CD14-positive monocyte (primary cell): ENCODE measurements around the gene MITF. TPM values are rescaled to one million over a fixed set of nuclear protein-coding genes. Genes with fewer than 3 reads are reported as not detected.

Experiments used
- DNase-seq, 3 donors: peaks; one replicate each; pipeline ENCODE4 v3.0.0-alpha.2; 2011 to 2022
- H2AFZ ChIP-seq: 2 replicates; pipeline ENCODE4 v1.6.0; 2012; ENCODE audit warnings: mild to moderate bottlenecking, low read depth, low read length, inconsistent platforms; ENCODE audit not compliant: insufficient read depth, poor library complexity, severe bottlenecking
- H3K27ac ChIP-seq, 2 donors: 1 replicate in 1 of 2; 2 replicates in 1 of 2; pipeline ENCODE4 v1.5.1; 2012 to 2013; ENCODE audit warnings: low read length in 2 of 2, control low read depth in 1 of 2, inconsistent platforms in 1 of 2, low read depth in 1 of 2, mild to moderate bottlenecking in 1 of 2
- H3K27me3 ChIP-seq, 2 donors: one replicate each; pipeline versions ENCODE4 v1.6.0 to v1.6.1; 2011 to 2013; ENCODE audit warnings: low read length in 2 of 2; ENCODE audit not compliant: control insufficient read depth in 2 of 2, insufficient read depth in 2 of 2
- H3K36me3 ChIP-seq, 2 donors: replicated peaks in 1 of 2; 1 replicate in 1 of 2; 2 replicates in 1 of 2; pipeline versions ENCODE4 v1.5.1 to v1.6.1; 2012 to 2013; ENCODE audit warnings: low read length in 2 of 2, control low read depth in 1 of 2, inconsistent platforms in 1 of 2, mild to moderate bottlenecking in 1 of 2; ENCODE audit not compliant: insufficient read depth in 2 of 2, control insufficient read depth in 1 of 2
- H3K4me1 ChIP-seq, 2 donors: 1 replicate in 1 of 2; 2 replicates in 1 of 2; pipeline versions ENCODE4 v1.5.1 to v1.6.1; 2012 to 2013; ENCODE audit warnings: low read length in 2 of 2, control low read depth in 1 of 2, inconsistent platforms in 1 of 2, mild to moderate bottlenecking in 1 of 2, moderate library complexity in 1 of 2; ENCODE audit not compliant: insufficient read depth in 2 of 2, control insufficient read depth in 1 of 2
- H3K4me2 ChIP-seq: replicated peaks from 2 replicates; pipeline ENCODE3; 2012; ENCODE audit warnings: low read length, moderate library complexity, mild to moderate bottlenecking; ENCODE audit not compliant: poor library complexity, severe bottlenecking; ENCODE audit errors: extremely low read depth
- H3K4me3 ChIP-seq, 3 experiments: fragments of 200-600 bp in 1 of 3; sonication (generic) in 1 of 3; replicated peaks in 1 of 3; 1 replicate in 2 of 3; 2 replicates in 1 of 3; pipeline ENCODE4 v1.5.1; 2011 to 2013; ENCODE audit warnings: low read length in 3 of 3, mild to moderate bottlenecking in 3 of 3, control low read depth in 2 of 3, low read depth in 2 of 3, inconsistent platforms in 1 of 3, moderate library complexity in 1 of 3
- H3K79me2 ChIP-seq: 2 replicates; pipeline ENCODE4 v1.6.0; 2012; ENCODE audit warnings: mild to moderate bottlenecking, control low read depth, inconsistent platforms, low read length, moderate library complexity; ENCODE audit not compliant: insufficient read depth
- H3K9ac ChIP-seq: 2 replicates; pipeline ENCODE4 v1.6.0; 2017; ENCODE audit warnings: low read length, mild to moderate bottlenecking; ENCODE audit not compliant: insufficient read depth, poor library complexity, severe bottlenecking
- H3K9me3 ChIP-seq, 2 donors: replicated peaks in 1 of 2; 1 replicate in 1 of 2; 2 replicates in 1 of 2; pipeline versions ENCODE4 v1.5.1 to v1.6.1; 2012 to 2013; ENCODE audit warnings: low read length in 2 of 2, control low read depth in 1 of 2; ENCODE audit not compliant: control insufficient read depth in 1 of 2, insufficient read depth in 1 of 2
- H4K20me1 ChIP-seq: 2 replicates; pipeline ENCODE4 v1.6.0; 2012; ENCODE audit warnings: mild to moderate bottlenecking, low read length, control low read depth, moderate library complexity; ENCODE audit not compliant: insufficient read depth
- H3K27ac Mint-ChIP-seq, 7 donors: one replicate each; pipeline ENCODE4 v1.8.0; 2020; ENCODE audit warnings: mild to moderate bottlenecking in 7 of 7, mixed read lengths in 7 of 7, moderate library complexity in 6 of 7, inconsistent platforms in 2 of 7
- H3K27me3 Mint-ChIP-seq, 3 donors: one replicate each; pipeline ENCODE4 v1.8.0; 2021 to 2022; ENCODE audit warnings: low read depth in 3 of 3, mild to moderate bottlenecking in 3 of 3, mixed read lengths in 3 of 3, moderate library complexity in 3 of 3, inconsistent platforms in 1 of 3
- H3K36me3 Mint-ChIP-seq, 2 donors: one replicate each; pipeline ENCODE4 v1.8.0; 2020; ENCODE audit warnings: mixed read lengths in 2 of 2, inconsistent platforms in 1 of 2, mild to moderate bottlenecking in 1 of 2
- H3K4me1 Mint-ChIP-seq: one replicate; pipeline ENCODE4 v1.8.0; 2020; ENCODE audit warnings: mild to moderate bottlenecking, mixed read lengths
- H3K4me3 Mint-ChIP-seq, 2 donors: one replicate each; pipeline ENCODE4 v1.8.0; 2020; ENCODE audit warnings: mild to moderate bottlenecking in 2 of 2, mixed read lengths in 2 of 2, moderate library complexity in 1 of 2
- H3K9me3 Mint-ChIP-seq, 7 donors: one replicate each; pipeline ENCODE4 v1.8.0; 2020 to 2022; ENCODE audit warnings: mixed read lengths in 7 of 7, mild to moderate bottlenecking in 6 of 7, moderate library complexity in 6 of 7, inconsistent platforms in 2 of 7
- WGBS: methylation state at CpG from one replicate; pipeline ENCODE4 v1.1.5; 2013; ENCODE audit warnings: missing lambda C conversion rate; ENCODE audit not compliant: insufficient coverage; 5-methylcytosine and 5-hydroxymethylcytosine counted together
- intact Hi-C, 2 donors: fragments of 100-400 bp; cut with micrococcal nuclease; formaldehyde crosslinking; loops; one replicate each; pipeline versions ENCODE4 v1.15.0 to v1.15.1; 2023
- polyA plus RNA-seq, 3 donors: library from polyadenylated mRNA; depleted of rRNA in 1 of 3; unstranded in 2 of 3; stranded (reverse) in 1 of 3; fragments of 300-500 nt in 2 of 3; fragments of >200 nt in 1 of 3; fragmentation: Illumina TruSeq in 2 of 3; gene quantifications; 1 replicate in 2 of 3; 2 replicates in 1 of 3; pipeline ENCODE4 v1.2.3, GENCODE V29; 2012 to 2021
- TF ChIP-seq, protein P1 (sequence below): fragments of 200-600 bp; IDR thresholded peaks from one replicate; pipeline ENCODE4 v1.8.0; 2022; ENCODE audit warnings: antibody characterized with exemption, mild to moderate bottlenecking

MITF gene
- polyA plus RNA-seq, 3 donors = 7.0 to 15.1 (median 12.1) TPM

- TF ChIP-seq, protein P1, sequence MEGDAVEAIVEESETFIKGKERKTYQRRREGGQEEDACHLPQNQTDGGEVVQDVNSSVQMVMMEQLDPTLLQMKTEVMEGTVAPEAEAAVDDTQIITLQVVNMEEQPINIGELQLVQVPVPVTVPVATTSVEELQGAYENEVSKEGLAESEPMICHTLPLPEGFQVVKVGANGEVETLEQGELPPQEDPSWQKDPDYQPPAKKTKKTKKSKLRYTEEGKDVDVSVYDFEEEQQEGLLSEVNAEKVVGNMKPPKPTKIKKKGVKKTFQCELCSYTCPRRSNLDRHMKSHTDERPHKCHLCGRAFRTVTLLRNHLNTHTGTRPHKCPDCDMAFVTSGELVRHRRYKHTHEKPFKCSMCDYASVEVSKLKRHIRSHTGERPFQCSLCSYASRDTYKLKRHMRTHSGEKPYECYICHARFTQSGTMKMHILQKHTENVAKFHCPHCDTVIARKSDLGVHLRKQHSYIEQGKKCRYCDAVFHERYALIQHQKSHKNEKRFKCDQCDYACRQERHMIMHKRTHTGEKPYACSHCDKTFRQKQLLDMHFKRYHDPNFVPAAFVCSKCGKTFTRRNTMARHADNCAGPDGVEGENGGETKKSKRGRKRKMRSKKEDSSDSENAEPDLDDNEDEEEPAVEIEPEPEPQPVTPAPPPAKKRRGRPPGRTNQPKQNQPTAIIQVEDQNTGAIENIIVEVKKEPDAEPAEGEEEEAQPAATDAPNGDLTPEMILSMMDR = no peak
- intact Hi-C loops = no loop called here
- Histone ChIP-seq H3K4me1 (peaks cover 11 to 16% of the 10 kb centered on the region in 2 donors), H2AFZ (no peak overlapping the region), H3K27ac (no peak overlapping the region), H3K36me3 (no peaks in the 10 kb centered on the region), H4K20me1 (no peaks in the 10 kb centered on the region), H3K9me3 (no peaks in the 10 kb centered on the region), H3K27me3 (no peaks in the 10 kb centered on the region), H3K4me2 (no peak overlapping the region), H3K9ac (no peak overlapping the region), H3K79me2 (peaks cover 46% of the 10 kb centered on the region), H3K4me3 (no peak overlapping the region)
- WGBS = no CpG with 5 or more reads among the region's 2 CpGs
- H3K4me3 Mint-ChIP-seq = no peak overlapping the region
- H3K9me3 Mint-ChIP-seq = peaks cover 0 to 4% (median 0%) of the 10 kb centered on the region in 7 donors
- peaks cover 24% of the 10 kb centered on the region for H3K4me1 Mint-ChIP-seq
- peaks cover 0 to 2% (median 2%) of the 10 kb centered on the region in 3 donors for H3K27me3 Mint-ChIP-seq
- DNase-seq = no peak
- H3K36me3 Mint-ChIP-seq = peaks cover 0 to 12% of the 10 kb centered on the region in 2 donors
- peak overlapping the region in 1 of 7 donors; percentile 6 for H3K27ac Mint-ChIP-seq
Observed at GRCh38 chr3:69772152-69772867, 33.0 kb downstream of the MITF start.

DNA sequence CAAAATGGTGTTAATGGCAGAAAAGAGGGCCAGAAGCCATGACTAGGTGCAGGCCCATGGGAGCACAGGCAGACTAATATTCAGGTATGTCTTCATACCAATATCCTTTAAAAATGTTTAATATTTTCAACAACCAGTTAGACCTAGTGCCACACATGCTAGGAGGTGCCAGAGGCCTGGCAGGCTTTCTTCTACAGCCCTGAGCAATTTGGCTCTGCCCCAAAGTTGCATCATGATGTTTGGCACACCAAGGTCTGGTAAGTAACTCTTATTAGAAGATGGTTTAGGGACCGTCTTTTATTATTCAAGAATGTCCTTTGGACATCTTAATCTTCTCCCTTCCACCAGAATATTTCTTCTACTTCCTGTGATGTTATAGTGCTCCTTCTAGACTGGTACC, 34.8 kb downstream of the MITF start:
- Histone ChIP-seq H3K4me2 (no peak overlapping the region), H3K27ac (no peak overlapping the region), H3K4me3 (no peak overlapping the region), H3K4me1 (peaks cover 18 to 25% of the 10 kb centered on the region in 2 donors), H3K36me3 (no peaks in the 10 kb centered on the region), H3K27me3 (no peaks in the 10 kb centered on the region), H3K9me3 (no peaks in the 10 kb centered on the region), H3K9ac (no peak overlapping the region), H2AFZ (no peak overlapping the region), H3K79me2 (peaks cover 52% of the 10 kb centered on the region), H4K20me1 (no peaks in the 10 kb centered on the region)
- H3K27ac Mint-ChIP-seq = no peak overlapping the region
- H3K36me3 Mint-ChIP-seq = peaks cover 0 to 10% of the 10 kb centered on the region in 2 donors
- DNase-seq = no peak
- H3K27me3 Mint-ChIP-seq = peaks cover 0 to 1% (median 0%) of the 10 kb centered on the region in 3 donors
- TF ChIP-seq, protein P1 = no peak
- H3K4me1 Mint-ChIP-seq = peaks cover 29% of the 10 kb centered on the region
- peaks cover 0 to 4% (median 0%) of the 10 kb centered on the region in 7 donors for H3K9me3 Mint-ChIP-seq
- intact Hi-C loops = no loop called here
- H3K4me3 Mint-ChIP-seq = no peak overlapping the region
- no CpG with 5 or more reads among the region's 1 CpG for WGBS
